ENCODE measurements around the gene PHTF1. TPM values are rescaled to one million over a fixed set of nuclear protein-coding genes. Genes with fewer than 3 reads are reported as not detected.

The PHTF1 gene
- total RNA-seq, 3 donors from 2014 or later = 13.8 to 18.4 (median 16.4) TPM

DNA sequence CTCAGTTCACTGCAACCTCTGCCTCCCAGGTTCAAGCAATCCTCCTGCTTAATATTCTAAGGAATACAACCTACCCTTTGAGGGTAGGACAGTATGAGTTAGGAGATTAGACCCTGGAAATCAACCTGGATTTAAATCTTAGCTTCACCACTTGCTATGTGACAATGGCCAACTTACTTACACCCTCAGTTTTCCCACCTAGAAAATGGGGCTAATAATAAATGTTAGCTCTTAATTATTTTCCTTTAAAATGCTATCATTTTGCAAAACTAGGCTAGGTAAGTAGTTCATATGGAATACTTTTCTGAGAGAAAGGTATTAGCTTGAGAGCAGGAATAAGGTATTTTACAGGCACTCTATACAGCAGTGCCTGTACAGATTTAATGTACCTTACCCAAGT, 110.8 kb downstream of the PHTF1 start:
- no peak overlapping the region for H3K4me3 ChIP-seq
- H3K9me3 ChIP-seq = no peaks in the 10 kb centered on the region
- H3K4me1 ChIP-seq = no peaks in the 10 kb centered on the region
- TF ChIP-seq, protein P1, sequence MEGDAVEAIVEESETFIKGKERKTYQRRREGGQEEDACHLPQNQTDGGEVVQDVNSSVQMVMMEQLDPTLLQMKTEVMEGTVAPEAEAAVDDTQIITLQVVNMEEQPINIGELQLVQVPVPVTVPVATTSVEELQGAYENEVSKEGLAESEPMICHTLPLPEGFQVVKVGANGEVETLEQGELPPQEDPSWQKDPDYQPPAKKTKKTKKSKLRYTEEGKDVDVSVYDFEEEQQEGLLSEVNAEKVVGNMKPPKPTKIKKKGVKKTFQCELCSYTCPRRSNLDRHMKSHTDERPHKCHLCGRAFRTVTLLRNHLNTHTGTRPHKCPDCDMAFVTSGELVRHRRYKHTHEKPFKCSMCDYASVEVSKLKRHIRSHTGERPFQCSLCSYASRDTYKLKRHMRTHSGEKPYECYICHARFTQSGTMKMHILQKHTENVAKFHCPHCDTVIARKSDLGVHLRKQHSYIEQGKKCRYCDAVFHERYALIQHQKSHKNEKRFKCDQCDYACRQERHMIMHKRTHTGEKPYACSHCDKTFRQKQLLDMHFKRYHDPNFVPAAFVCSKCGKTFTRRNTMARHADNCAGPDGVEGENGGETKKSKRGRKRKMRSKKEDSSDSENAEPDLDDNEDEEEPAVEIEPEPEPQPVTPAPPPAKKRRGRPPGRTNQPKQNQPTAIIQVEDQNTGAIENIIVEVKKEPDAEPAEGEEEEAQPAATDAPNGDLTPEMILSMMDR (IDR thresholded peaks at IDR 0.05) = no peak
- no peak for TF ChIP-seq POLR2AphosphoS5 (IDR thresholded peaks at IDR 0.05)
- no peak for TF ChIP-seq POLR2A (IDR thresholded peaks at IDR 0.05)
- intact Hi-C loops (cut with DNase I; ENCODE audit: low total_unique reads) = loop anchor here (10.0 kb wide), 1 partner anchor 954 kb away; no protein-coding TSS in a partner anchor
- no peaks in the 10 kb centered on the region for H3K27me3 ChIP-seq
- H3K36me3 ChIP-seq = no peaks in the 10 kb centered on the region
- H3K27ac ChIP-seq = no peak overlapping the region
- DNase-seq (ENCODE audit: low spot score in 2 of 2) = no peak

DNA sequence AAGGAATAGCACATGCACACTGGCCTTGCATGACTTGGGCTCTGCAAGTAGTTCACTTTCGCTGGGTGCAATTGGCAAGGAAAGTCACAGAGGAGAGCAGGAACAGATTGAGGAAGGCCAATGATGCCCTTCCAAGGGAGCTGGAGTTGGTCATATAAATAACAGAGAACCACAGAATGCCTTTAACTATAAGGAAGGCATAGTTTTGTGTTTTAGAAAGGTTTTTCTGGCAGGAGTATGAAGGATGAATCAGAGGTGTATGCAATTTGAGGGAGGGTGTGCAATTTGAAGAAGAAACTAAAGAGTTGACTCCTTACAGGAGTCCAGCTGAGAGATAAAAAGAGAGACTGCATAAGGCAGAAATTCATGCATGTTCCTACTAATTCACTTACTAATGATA, 112.1 kb downstream of the PHTF1 start:
- Histone ChIP-seq H3K9me3 (no peaks in the 10 kb centered on the region), H3K36me3 (no peaks in the 10 kb centered on the region), H3K27me3 (no peaks in the 10 kb centered on the region), H3K4me3 (no peak overlapping the region), H3K4me1 (no peaks in the 10 kb centered on the region), H3K27ac (no peak overlapping the region)
- intact Hi-C loops (cut with DNase I; ENCODE audit: low total_unique reads) = loop anchor here (10.0 kb wide), 1 partner anchor 952 kb away; no protein-coding TSS in a partner anchor
- DNase-seq (ENCODE audit: low spot score in 2 of 2) = no peak
- TF ChIP-seq POLR2A (IDR thresholded peaks at IDR 0.05) = no peak
- TF ChIP-seq, protein P1 (IDR thresholded peaks at IDR 0.05) = no peak
- TF ChIP-seq POLR2AphosphoS5 (IDR thresholded peaks at IDR 0.05) = no peak

Other genes starting within 250 kb of the PHTF1 start
- gene RSBN1, start 53.0 kb upstream of the PHTF1 start, total RNA-seq = 10 to 100 TPM; 25.1 to 41.3 (median 28.2) TPM
- gene PTPN22, start 112.2 kb upstream of the PHTF1 start, total RNA-seq = 1 to 10 TPM; 3.4 to 7.2 (median 3.6) TPM
- 1 to 10 TPM in 1 of 3 donors, under 1 TPM in 2; 0.44 to 1.6 (median 0.48) TPM for gene BCL2L15, start 128.1 kb upstream of the PHTF1 start, total RNA-seq
- gene AP4B1, start 145.3 kb upstream of the PHTF1 start, total RNA-seq = 10 to 100 TPM; 10.8 to 18.1 (median 14.9) TPM
- gene DCLRE1B, start 145.8 kb upstream of the PHTF1 start, total RNA-seq = 1 to 10 TPM; 3.3 to 6.2 (median 3.5) TPM
- gene HIPK1, start 169.8 kb upstream of the PHTF1 start, total RNA-seq = 10 to 100 TPM; 46.9 to 66.2 (median 57.8) TPM
- gene OLFML3, start 220.0 kb upstream of the PHTF1 start, total RNA-seq = 100 to 1,000 TPM in 1 of 3 donors, 10 to 100 TPM in 2; 46.2 to 155 (median 51.2) TPM